GM12873 (cell line): ENCODE measurements around the gene GJB2.

ENCODE experiments used
- TF ChIP-seq, protein P1 (sequence below): IDR thresholded peaks from 2 replicates; pipeline ENCODE4 v1.5.1; 2012; ENCODE audit warnings: low read depth, mild to moderate bottlenecking, moderate library complexity, low read length, control low read depth; ENCODE audit not compliant: insufficient read depth; ENCODE audit errors: missing control alignments

GJB2 gene

DNA sequence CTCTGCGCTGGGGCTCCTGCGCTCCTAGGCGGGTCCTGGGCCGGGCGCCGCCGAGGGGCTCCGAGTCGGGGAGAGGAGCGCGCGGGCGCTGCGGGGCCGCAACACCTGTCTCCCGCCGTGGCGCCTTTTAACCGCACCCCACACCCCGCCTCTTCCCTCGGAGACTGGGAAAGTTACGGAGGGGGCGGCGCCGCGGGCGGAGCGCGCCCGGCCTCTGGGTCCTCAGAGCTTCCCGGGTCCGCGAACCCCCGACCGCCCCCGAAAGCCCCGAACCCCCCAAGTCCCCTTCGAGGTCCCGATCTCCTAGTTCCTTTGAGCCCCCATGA is at the start of gene GJB2:
Gene GJB2 (minus strand): TSS at position 103 of the 326 bp plus-strand sequence. CDS start 3,357 bp downstream, outside the sequence.
- TF ChIP-seq, protein P1, sequence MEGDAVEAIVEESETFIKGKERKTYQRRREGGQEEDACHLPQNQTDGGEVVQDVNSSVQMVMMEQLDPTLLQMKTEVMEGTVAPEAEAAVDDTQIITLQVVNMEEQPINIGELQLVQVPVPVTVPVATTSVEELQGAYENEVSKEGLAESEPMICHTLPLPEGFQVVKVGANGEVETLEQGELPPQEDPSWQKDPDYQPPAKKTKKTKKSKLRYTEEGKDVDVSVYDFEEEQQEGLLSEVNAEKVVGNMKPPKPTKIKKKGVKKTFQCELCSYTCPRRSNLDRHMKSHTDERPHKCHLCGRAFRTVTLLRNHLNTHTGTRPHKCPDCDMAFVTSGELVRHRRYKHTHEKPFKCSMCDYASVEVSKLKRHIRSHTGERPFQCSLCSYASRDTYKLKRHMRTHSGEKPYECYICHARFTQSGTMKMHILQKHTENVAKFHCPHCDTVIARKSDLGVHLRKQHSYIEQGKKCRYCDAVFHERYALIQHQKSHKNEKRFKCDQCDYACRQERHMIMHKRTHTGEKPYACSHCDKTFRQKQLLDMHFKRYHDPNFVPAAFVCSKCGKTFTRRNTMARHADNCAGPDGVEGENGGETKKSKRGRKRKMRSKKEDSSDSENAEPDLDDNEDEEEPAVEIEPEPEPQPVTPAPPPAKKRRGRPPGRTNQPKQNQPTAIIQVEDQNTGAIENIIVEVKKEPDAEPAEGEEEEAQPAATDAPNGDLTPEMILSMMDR = no peak

DNA sequence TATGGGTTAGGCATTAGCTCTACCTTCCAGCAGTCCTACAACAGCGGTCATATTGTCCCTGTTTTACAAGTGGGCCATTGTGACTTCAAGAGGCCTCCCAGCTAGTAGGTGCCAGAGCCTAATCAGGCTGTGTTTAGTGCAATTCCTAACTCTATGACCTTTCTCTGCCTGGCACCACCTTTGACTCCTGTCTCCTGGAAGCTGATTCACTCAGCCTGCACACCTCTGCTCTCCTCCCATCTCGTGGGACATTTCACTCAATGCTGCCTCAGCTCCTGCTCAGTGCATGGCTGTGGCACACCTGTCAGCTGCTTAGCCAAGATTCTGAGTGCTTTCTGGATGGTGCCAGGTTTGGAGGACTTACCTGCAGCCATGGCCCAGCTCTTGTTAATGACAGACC is 48.9 kb upstream of the GJB2 start:
- TF ChIP-seq, protein P1 = no peak

DNA sequence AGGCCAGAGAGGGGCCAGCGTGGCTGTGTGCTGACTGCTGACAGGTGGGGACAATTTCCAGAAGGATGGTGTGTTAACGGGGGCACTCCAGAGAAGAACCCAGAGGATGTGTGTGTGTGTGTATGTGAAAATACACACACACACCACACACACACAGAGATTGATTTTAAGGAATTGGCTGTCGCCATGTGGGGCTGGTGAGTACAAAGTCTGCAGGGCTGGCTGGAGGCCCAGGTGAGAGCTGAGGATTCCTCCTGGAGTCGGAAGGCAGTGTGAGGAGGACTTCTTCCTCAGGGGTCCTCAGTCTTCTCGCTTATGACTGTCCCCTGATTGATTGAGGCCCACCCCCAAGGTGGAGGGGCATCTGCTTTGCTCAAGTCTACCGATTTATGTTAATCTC is 47.0 kb upstream of the GJB2 start:
- TF ChIP-seq, protein P1 = no peak

DNA sequence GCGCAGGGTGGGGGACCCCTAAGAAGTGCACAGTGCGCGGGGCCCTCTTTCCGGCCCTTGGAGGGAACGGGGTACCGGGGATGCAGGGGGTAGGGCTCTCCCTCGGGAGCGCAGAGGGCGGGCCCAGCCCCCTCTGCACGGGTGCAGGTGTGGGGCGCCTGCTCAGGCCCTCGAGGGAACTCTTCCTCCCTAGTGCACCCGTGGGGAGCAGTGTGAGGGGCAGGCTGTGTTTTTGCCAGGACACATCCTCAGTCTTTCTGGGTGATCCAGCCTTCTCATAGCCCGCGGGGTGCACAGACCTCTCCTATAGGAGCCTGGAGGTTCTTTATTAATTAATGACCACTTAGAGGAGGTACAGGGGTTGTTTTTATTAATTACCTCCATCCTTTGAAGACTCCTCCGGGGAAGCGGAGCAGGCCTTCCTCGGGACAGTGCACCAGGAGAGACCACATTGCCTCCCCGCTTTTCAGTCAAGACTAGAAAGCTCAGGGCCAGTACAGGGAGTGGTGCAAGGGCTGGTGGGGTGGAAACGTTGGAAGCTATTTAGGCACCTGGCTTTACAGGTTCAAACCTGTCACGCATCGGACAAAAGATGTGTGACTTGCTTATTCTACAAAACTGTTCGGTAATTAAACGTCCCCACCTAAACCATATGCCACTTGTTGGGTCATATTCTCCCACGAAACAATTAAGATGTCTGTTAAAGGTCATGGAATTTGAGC is 40.0 kb upstream of the GJB2 start:
- TF ChIP-seq, protein P1 = no peak

DNA sequence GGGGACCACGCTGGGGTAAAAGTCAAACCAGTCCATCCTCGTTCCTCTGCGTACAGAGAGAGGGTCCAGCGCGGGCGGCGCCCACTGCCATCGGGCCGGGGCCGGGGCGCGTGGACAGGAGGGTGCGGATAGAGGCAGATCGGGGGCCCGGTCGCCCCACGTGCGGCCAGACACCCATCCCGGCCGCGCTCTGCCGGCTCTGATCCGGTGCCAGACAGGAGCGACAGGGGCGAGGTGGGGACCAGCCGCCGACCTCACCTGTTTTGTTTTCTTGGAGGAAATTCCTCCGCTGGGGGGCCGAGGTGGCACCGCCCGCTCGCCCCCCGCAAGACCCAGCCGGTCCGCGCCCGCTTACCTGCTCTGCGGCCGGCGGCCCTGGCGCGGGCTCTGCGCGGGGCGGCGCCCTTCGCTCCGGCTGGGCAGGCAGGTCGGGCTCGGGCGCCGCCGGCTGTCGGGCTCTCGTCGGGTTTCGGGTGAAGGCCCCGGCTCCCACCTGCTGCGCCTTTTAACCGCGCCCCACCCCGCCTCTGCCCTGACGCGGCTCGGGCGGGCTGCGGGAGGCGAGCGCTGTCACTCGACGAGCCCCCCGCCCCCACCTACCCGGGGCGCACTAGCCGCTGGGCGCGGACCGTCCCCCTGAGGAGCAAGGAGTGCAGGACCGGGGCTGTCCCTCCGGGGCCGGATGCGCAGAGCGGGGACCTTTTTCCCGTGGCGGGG is 39.3 kb upstream of the GJB2 start, which contains the start of gene GJB6:
Gene GJB6 (minus strand): TSS at position 481 of the 717 bp plus-strand sequence. CDS start 8,839 bp downstream, outside the sequence.
- TF ChIP-seq, protein P1 = no peak

DNA sequence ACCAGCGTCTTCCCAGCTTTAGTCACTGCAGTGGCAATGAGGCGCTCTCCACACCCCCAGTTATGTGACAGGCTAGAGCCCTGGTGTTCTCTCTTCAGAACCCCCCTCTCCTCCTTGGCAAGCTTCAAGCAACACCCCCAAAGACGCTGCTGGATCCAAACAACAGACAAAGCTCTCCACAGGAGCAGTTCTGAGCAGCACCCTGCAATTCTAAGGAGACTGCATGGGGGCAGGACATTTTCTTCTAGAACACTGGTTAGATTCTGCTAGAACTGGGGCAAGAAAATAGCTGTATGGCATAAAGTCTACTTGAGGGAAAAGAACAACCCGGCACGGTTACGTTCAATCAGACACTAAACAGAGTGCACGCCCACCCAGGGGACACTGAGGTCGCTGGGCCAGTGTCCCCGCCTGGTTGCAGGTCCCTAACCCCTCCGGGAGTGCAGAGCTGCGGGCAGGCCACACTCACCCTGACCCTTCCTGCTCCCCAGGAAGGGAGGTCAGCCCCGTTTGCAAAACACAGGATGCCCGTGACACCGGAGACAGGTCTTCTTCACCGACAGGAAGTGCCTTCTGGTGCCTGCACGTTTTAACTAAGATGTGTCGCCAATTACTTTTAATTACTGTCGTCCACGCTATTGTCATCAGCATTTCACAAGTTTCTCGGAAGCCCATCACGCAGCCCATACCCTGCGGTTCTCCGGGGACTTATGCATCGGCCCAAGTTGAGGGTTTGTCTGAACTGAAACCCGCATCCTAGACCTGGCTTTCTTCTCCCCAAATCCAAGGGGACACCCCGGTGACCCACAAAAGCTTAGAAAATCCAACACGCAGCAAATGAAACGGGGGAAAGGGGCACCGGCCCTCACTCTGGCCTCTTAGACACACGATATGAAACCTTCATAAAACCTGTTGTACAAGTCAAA is 38.4 kb upstream of the GJB2 start:
- TF ChIP-seq, protein P1 = no peak
